ENCODE data around the gene ACTR5.

GRCh38 chr20:38698541-38698940, 49.7 kb upstream of the ACTR5 start:
- TF ChIP-seq CTCF (CRISPR knock-in tag; IDR thresholded peaks at IDR 0.05) (no peak), NFRKB (IDR thresholded peaks at IDR 0.05) (no peak), MTA1 (CRISPR knock-in tag; IDR thresholded peaks at IDR 0.05; ENCODE audit: borderline replicate concordance) (no peak), CHD2 (IDR thresholded peaks at IDR 0.05; ENCODE audit: low read depth, low read length) (no peak), TAF1 (CRISPR knock-in tag; IDR thresholded peaks at IDR 0.05) (no peak), ZNF230 (CRISPR knock-in tag; IDR thresholded peaks at IDR 0.05) (no peak), ZNF550 (CRISPR knock-in tag; IDR thresholded peaks at IDR 0.05; ENCODE audit: borderline replicate concordance) (no peak), POLR2AphosphoS5 (IDR thresholded peaks at IDR 0.05; ENCODE audit: low read depth, low read length) (no peak)
